Neural crest cell (in vitro differentiated cells): Measurements from ENCODE around the gene RASGRF2. TPM values are rescaled to one million over a fixed set of nuclear protein-coding genes. Genes with fewer than 3 reads are reported as not detected.

Experiments used
- DNase-seq: peaks from one replicate; pipeline ENCODE4 v3.0.0; 2021; ENCODE audit warnings: low read depth, mixed read lengths, low spot score
- H3K27ac Mint-ChIP-seq: one replicate; pipeline ENCODE4 v1.8.0; 2021; ENCODE audit warnings: mild to moderate bottlenecking, mixed read lengths; ENCODE audit not compliant: unreplicated experiment
- H3K27me3 Mint-ChIP-seq: 2 replicates; pipeline ENCODE4 v1.8.0; 2021; ENCODE audit warnings: low read depth, mild to moderate bottlenecking, mixed read lengths
- H3K36me3 Mint-ChIP-seq: 2 replicates; pipeline ENCODE4 v1.8.0; 2021; ENCODE audit warnings: low read depth, mild to moderate bottlenecking, mixed read lengths
- H3K4me1 Mint-ChIP-seq: 2 replicates; pipeline ENCODE4 v1.8.0; 2021; ENCODE audit warnings: mixed read lengths
- H3K4me3 Mint-ChIP-seq: one replicate; pipeline ENCODE4 v1.8.0; 2021; ENCODE audit warnings: mild to moderate bottlenecking, mixed read lengths
- H3K9me3 Mint-ChIP-seq: 2 replicates; pipeline ENCODE4 v1.8.0; 2021; ENCODE audit warnings: mixed read lengths
- total RNA-seq: library from RNA; stranded (reverse); gene quantifications from 2 replicates; pipeline ENCODE4 v1.2.1, GENCODE V29; 2021
- TF ChIP-seq, protein P1 (sequence below): fragments of 200-600 bp; sonication (generic); conservative IDR thresholded peaks from 2 replicates; pipeline ENCODE4 v1.5.0; 2021; ENCODE audit warnings: antibody characterized with exemption, mild to moderate bottlenecking

RASGRF2 gene
- total RNA-seq, 1 donor from 2014 or later, result 0.19 TPM

DNA sequence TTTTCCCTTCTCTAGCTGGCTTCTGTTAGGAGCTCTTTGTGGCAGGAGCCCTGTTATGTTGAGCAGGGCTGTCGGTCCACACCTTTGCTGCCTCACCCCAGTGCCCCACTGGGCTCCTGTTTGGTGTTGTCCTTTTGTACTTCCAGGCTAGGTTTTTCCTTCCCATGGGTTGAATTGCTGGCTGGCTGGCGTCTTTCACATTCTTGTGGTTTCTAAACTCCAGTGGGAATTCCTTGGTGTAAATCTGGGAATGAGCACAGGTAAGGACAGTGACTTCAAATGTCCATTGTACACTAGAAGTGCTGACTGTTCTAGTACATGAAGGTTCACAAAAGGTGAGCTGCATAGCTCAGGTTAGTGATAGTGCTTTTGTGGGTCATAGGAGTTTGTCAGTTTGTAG lies 30.4 kb downstream of the RASGRF2 start:
- no peak overlapping the region for H3K27ac Mint-ChIP-seq
- TF ChIP-seq, protein P1, sequence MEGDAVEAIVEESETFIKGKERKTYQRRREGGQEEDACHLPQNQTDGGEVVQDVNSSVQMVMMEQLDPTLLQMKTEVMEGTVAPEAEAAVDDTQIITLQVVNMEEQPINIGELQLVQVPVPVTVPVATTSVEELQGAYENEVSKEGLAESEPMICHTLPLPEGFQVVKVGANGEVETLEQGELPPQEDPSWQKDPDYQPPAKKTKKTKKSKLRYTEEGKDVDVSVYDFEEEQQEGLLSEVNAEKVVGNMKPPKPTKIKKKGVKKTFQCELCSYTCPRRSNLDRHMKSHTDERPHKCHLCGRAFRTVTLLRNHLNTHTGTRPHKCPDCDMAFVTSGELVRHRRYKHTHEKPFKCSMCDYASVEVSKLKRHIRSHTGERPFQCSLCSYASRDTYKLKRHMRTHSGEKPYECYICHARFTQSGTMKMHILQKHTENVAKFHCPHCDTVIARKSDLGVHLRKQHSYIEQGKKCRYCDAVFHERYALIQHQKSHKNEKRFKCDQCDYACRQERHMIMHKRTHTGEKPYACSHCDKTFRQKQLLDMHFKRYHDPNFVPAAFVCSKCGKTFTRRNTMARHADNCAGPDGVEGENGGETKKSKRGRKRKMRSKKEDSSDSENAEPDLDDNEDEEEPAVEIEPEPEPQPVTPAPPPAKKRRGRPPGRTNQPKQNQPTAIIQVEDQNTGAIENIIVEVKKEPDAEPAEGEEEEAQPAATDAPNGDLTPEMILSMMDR, result no peak
- no peaks in the 10 kb centered on the region for H3K4me1 Mint-ChIP-seq

DNA sequence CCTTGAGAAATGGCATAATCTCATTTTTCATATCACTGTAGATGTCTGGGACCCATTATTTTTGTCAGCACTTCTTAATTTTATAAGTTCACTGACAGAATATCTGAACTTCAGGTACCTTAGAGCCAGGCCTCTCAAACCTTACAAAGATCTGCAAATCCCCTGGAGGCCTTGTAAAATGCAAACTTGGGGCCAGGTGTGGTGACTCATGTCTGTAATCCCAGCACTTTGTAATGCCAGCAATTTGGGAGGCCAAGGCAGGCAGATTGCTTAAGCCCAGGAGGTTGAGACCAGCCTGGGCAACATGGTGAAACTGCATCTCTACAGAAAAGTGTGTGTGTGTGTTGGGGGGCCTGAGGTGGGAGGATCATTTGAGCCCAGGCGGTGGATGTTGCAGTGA lies 30.8 kb downstream of the RASGRF2 start:
- Mint-ChIP-seq H3K4me3 (no peak overlapping the region), H3K9me3 (no peaks in the 10 kb centered on the region)
- TF ChIP-seq, protein P1, result no peak

More for the DNA sequence above, 30.4 kb downstream of the RASGRF2 start:
- DNase-seq, result no peak
- Mint-ChIP-seq H3K9me3 (no peaks in the 10 kb centered on the region), H3K36me3 (no peaks in the 10 kb centered on the region), H3K27me3 (no peaks in the 10 kb centered on the region), H3K4me3 (no peak overlapping the region)

DNA sequence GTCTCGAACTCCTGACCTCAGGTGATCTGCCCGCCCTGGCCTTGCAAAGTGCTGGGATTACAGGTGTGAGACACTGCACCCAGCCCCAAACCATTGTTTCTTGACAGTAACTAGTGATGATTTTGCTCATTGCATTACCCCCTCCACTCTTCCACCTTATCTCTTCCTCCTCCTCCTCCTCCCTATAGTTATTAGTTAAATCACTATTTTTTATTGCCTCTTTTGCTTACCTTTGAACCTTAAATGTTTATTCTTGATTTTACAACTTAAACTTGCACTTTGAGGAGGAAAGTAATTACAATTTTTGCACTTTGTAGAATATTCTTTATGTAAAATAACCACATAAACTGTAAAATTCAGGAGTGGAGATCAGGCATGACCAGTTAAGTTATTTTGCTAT lies 35.7 kb downstream of the RASGRF2 start:
- TF ChIP-seq, protein P1, result no peak
- H3K9me3 Mint-ChIP-seq, result no peaks in the 10 kb centered on the region
- no peaks in the 10 kb centered on the region for H3K4me1 Mint-ChIP-seq
- no peaks in the 10 kb centered on the region for H3K27me3 Mint-ChIP-seq
- no peak for DNase-seq
- H3K4me3 Mint-ChIP-seq, result no peak overlapping the region
- no peaks in the 10 kb centered on the region for H3K36me3 Mint-ChIP-seq
- H3K27ac Mint-ChIP-seq, result no peak overlapping the region

More for the DNA sequence above, 30.8 kb downstream of the RASGRF2 start:
- DNase-seq, result no peak
- no peaks in the 10 kb centered on the region for H3K27me3 Mint-ChIP-seq
- no peaks in the 10 kb centered on the region for H3K36me3 Mint-ChIP-seq
- H3K27ac Mint-ChIP-seq, result no peak overlapping the region
- no peaks in the 10 kb centered on the region for H3K4me1 Mint-ChIP-seq

DNA sequence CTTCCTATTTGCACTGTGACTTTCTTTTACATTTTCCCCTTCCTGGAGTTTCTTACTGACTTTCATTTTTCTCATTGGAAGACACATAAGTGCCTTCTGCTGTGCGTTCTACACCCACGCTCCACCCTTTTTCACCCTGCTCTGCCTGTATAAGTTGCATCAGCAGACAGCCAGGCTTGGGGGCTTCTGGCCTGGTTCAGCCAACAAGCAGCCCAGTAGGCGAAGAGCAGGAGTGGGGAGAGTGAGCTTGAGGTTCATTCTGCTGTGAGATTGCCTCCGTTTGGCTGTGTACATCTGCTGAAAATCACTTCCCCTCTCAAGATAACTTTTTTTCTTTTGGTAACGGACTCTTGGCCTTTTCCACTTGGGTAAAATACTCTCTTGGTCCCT lies 38.4 kb downstream of the RASGRF2 start:
- no peak for DNase-seq
- Mint-ChIP-seq H3K36me3 (no peaks in the 10 kb centered on the region), H3K27me3 (no peaks in the 10 kb centered on the region), H3K4me1 (no peaks in the 10 kb centered on the region), H3K4me3 (no peak overlapping the region), H3K9me3 (no peaks in the 10 kb centered on the region), H3K27ac (no peak overlapping the region)
- TF ChIP-seq, protein P1, result no peak

DNA sequence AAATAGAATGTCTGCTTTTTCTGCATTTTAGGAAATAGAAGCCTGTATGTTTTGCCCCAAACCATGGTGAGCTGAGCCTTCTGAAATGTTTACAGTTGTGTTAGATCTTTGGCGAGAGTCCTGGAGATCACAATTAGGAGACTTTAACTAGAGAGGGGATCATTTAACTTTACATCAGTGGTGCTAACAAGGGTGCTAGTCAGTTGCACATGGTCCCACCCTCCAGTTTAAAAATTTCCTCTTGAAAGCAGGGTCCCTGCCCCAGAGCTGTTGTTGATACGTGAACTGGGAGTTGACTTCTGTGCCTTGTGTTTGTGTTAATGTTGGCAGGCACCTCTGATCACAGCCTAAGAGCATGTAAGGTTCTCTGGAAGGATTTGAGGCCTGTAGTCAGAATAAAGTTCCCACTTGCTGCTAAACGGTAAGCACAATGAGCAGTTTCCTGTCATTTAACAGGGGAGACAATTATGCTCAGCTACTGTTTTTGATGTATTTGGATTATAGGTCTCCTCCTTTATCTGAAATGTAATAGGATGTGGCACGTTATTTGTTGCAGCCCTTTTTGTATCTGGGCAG lies 43.7 kb downstream of the RASGRF2 start:
- Mint-ChIP-seq H3K9me3 (peaks cover 3% of the 10 kb centered on the region), H3K4me3 (no peak overlapping the region), H3K4me1 (no peaks in the 10 kb centered on the region), H3K27me3 (no peaks in the 10 kb centered on the region), H3K36me3 (no peaks in the 10 kb centered on the region), H3K27ac (no peak overlapping the region)
- DNase-seq, result no peak
- TF ChIP-seq, protein P1, result no peak
